GM12878 (cell line): ENCODE data around the gene MTF1. TPM values are rescaled to one million over a fixed set of nuclear protein-coding genes. Genes with fewer than 3 reads are reported as not detected.

ENCODE experiments used
- ATAC-seq: fragments of 200-7000 bp; cut with Tn5 transposase; 3 replicates; pipeline ENCODE4 v1.9.1; 2020; ENCODE audit warnings: mild to moderate bottlenecking, moderate library complexity
- BruUV-seq: library from RNA; stranded (reverse); fragments of 400-500 nt; replicated peaks from 2 replicates; lab custom pipeline; 2021; lab: Mats Ljungman, UMichigan
- CTCF ChIA-PET: fragments of 300-600 bp; sonication (Branson Sonifier 250); formaldehyde crosslinking; extraction: SDS; loops from one replicate; lab custom pipeline; 2021; ENCODE audit warnings: inconsistent platforms; lab: Yijun Ruan, JAX
- POLR2A ChIA-PET: fragments of 350-600 bp; formaldehyde crosslinking; extraction: SDS; loops from one replicate; lab custom pipeline; 2021; ENCODE audit warnings: inconsistent platforms; lab: Charles Lee
- RAD21 ChIA-PET: fragments of 300-600 bp; sonication (Branson Sonifier 250); formaldehyde crosslinking; loops from one replicate; lab custom pipeline; 2023; ENCODE audit warnings: antibody characterized with exemption; ENCODE audit not compliant: unreplicated experiment; lab: Charles Lee
- SMC1A ChIA-PET: fragments of 300-600 bp; sonication (Branson Sonifier 250); formaldehyde crosslinking; loops from one replicate; lab custom pipeline; 2023; ENCODE audit not compliant: unreplicated experiment, uncharacterized antibody; lab: Charles Lee
- DNase-seq: peaks from one replicate; pipeline ENCODE4 v3.0.0-alpha.2; 2011; ENCODE audit warnings: low read depth, low spot score
- FAIRE-seq: peaks from 3 replicates; lab custom pipeline; 2011; peaks lifted over from hg19 to GRCh38; lab: Jason Lieb, UNC
- H2AFZ ChIP-seq: 2 replicates; pipeline ENCODE4 v1.6.0; 2011; ENCODE audit warnings: low read depth, low read length, control low read depth; ENCODE audit not compliant: control insufficient read depth
- H3K27ac ChIP-seq: 2 replicates; pipeline ENCODE4 v1.5.1; 2011; ENCODE audit warnings: control low read depth; ENCODE audit not compliant: control insufficient read depth, insufficient read depth
- H3K27me3 ChIP-seq, 2 experiments: replicated peaks in 1 of 2; 2 replicates each; pipeline versions ENCODE4 v1.6.0 to v1.6.1; 2011; ENCODE audit warnings: low read length in 1 of 2; ENCODE audit not compliant: control insufficient read depth in 2 of 2, insufficient read depth in 2 of 2
- H3K36me3 ChIP-seq, 2 experiments: 2 replicates each; pipeline ENCODE4 v1.5.1; 2011; ENCODE audit warnings: low read length in 1 of 2; ENCODE audit not compliant: control insufficient read depth in 2 of 2, insufficient read depth in 2 of 2
- H3K4me1 ChIP-seq: 2 replicates; pipeline ENCODE4 v1.6.1; 2011; ENCODE audit warnings: mild to moderate bottlenecking, low read length, moderate library complexity, mixed read lengths; ENCODE audit not compliant: control insufficient read depth, insufficient read depth
- H3K4me2 ChIP-seq: 2 replicates; pipeline ENCODE4 v1.6.0; 2011; ENCODE audit warnings: control low read depth; ENCODE audit not compliant: control insufficient read depth, insufficient read depth
- H3K4me3 ChIP-seq: fragments of 200-600 bp; sonication (generic); 2 replicates; pipeline ENCODE4 v1.5.1; 2016
- H3K79me2 ChIP-seq: 2 replicates; pipeline ENCODE4 v1.6.0; 2011; ENCODE audit warnings: low read length; ENCODE audit not compliant: control insufficient read depth, insufficient read depth
- H3K9ac ChIP-seq: 2 replicates; pipeline ENCODE4 v1.8.0; 2011; ENCODE audit warnings: low read length, control low read depth, mixed read lengths; ENCODE audit not compliant: control insufficient read depth, insufficient read depth
- H3K9me3 ChIP-seq: replicated peaks from 3 replicates; pipeline ENCODE4 v1.5.1; 2011; ENCODE audit warnings: mild to moderate bottlenecking, low read length; ENCODE audit not compliant: control insufficient read depth, insufficient read depth
- H4K20me1 ChIP-seq: 2 replicates; pipeline ENCODE4 v1.6.0; 2011; ENCODE audit not compliant: control insufficient read depth, insufficient read depth
- EGR1 ChIP-seq, 2 experiments: IDR thresholded peaks; 1 replicate in 1 of 2; 2 replicates in 1 of 2; pipeline ENCODE4 v1.6.1; 2011 to 2012; ENCODE audit warnings: low read depth in 2 of 2, low read length in 2 of 2, borderline replicate concordance in 1 of 2, mild to moderate bottlenecking in 1 of 2, moderate library complexity in 1 of 2
- LARP7 ChIP-seq: fragments of 450-650 bp; IDR thresholded peaks from 2 replicates; pipeline ENCODE4 v1.6.1; 2017; ENCODE audit warnings: mild to moderate bottlenecking
- NRF1 ChIP-seq: conservative IDR thresholded peaks from 2 replicates; pipeline ENCODE4 v1.6.1; 2011; ENCODE audit warnings: mild to moderate bottlenecking, low read depth, low read length, improper control_type of control experiment
- PAX5 ChIP-seq: IDR thresholded peaks from 2 replicates; pipeline ENCODE4 v1.6.1; 2011; ENCODE audit warnings: low read depth, low read length, borderline replicate concordance
- PKNOX1 ChIP-seq: fragments of 450-650 bp; IDR thresholded peaks from 2 replicates; pipeline ENCODE4 v1.6.1; 2016; ENCODE audit warnings: mild to moderate bottlenecking
- WGBS: methylation state at CpG from one replicate; pipeline ENCODE4 v1.1.6; 2016; ENCODE audit warnings: low lambda C conversion rate; ENCODE audit not compliant: insufficient replicate concordance, insufficient coverage; ENCODE audit errors: missing lambda C conversion rate; 5-methylcytosine and 5-hydroxymethylcytosine counted together
- in situ Hi-C: fragments of 300-500 bp; cut with MboI; formaldehyde crosslinking; loops from 9 replicates; pipeline ENCODE4 v1.14.3; 2018; ENCODE audit warnings: mixed read lengths
- intact Hi-C: fragments of 100-400 bp; cut with micrococcal nuclease; formaldehyde crosslinking; loops from one replicate; pipeline ENCODE4 v1.14.2; 2022; ENCODE audit not compliant: unreplicated experiment
- polyA plus RNA-seq, 11 experiments: library from polyadenylated mRNA; depleted of rRNA in 4 of 11; unstranded in 6 of 11; stranded (reverse) in 5 of 11; fragments of >200 nt; fragmentation: Nextera tagmentation in 4 of 11; fragmentation: Illumina TruSeq in 1 of 11; extraction: Ambion mirVana in 4 of 11; extraction: Trizol in 1 of 11; gene quantifications; 1 replicate in 1 of 11; 2 replicates in 10 of 11; pipeline versions ENCODE4 v1.2.1 to v1.2.3, GENCODE V29; 2011 to 2016; ENCODE audit warnings: inconsistent platforms in 2 of 11, missing spikeins in 2 of 11, low read depth in 1 of 11
- total RNA-seq, 4 experiments: library from RNA; depleted of rRNA in 3 of 4; stranded (reverse); fragments of >200 nt in 3 of 4; fragmentation: Illumina TruSeq in 1 of 4; extraction: Trizol in 1 of 4; gene quantifications; 2 replicates each; pipeline versions ENCODE4 v1.2.1 to v1.2.3, GENCODE V29; 2013 to 2021

Gene MTF1
- total and polyA plus RNA-seq, 10 of the 15 experiments (the other 5 are each of a cell fraction or from before 2014, with no cell fraction given), result 2.2 to 20.4 (median 6.7) TPM

- DNase-seq (no peak), ATAC-seq (peak; percentile 82), FAIRE-seq (no peak)
- TF ChIP-seq PKNOX1 (peak; percentile 67; the same call in 1 of the 2 replicates), LARP7 (0 out of 2 replicates have a peak, but pooled peaks have one; percentile 11), PAX5 (0 out of 2 replicates have a peak, but pooled peaks have one; percentile 8), EGR1 (IDR thresholded peaks at IDR 0.05; ENCODE audit: borderline replicate concordance in 1 of 2, low read depth in 2 of 2, low read length in 2 of 2) (peak in 1 of 2 experiments; percentile 1; a peak in 1 of 3 replicates), NRF1 (no peak)
- Histone ChIP-seq H3K9me3 (no peaks in the 10 kb centered on the region), H3K4me1 (peaks cover 11% of the 10 kb centered on the region), H3K27ac (peak overlapping the region; percentile 67), H3K27me3 (no peaks in the 10 kb centered on the region), H3K79me2 (peaks cover 28% of the 10 kb centered on the region), H3K36me3 (peaks cover 14 to 21% of the 10 kb centered on the region in 2 experiments), H3K4me3 (peak overlapping the region; percentile 91), H3K9ac (peak overlapping the region; percentile 79), H2AFZ (peak overlapping the region; percentile 72), H3K4me2 (peak overlapping the region; percentile 81), H4K20me1 (no peaks in the 10 kb centered on the region)
- ChIA-PET RAD21 (interaction anchor here (0.6 to 2.2 kb wide), 8 partner anchors 12 to 365 kb away, joined by 3 to 19 read pairs (median 4); partner anchors contain the start of gene MTF1), SMC1A (interaction anchor here (0.7 to 2.5 kb wide), 6 partner anchors 9 to 297 kb away, joined by 3 to 9 read pairs (median 4); partner anchors contain the start of gene MTF1), POLR2A (interaction anchor here (0.6 to 2.2 kb wide), 9 partner anchors 10 to 1955 kb away, joined by 3 to 17 read pairs (median 3); partner anchors contain the start of genes CDCA8 and MTF1), CTCF (interaction anchor here (0.8 to 2.9 kb wide), 5 partner anchors 39 to 117 kb away, joined by 3 to 17 read pairs (median 3); partner anchors contain the start of gene MTF1)
- BruUV-seq, result TSS peak; percentile 78
- in situ Hi-C loops (no loop called here), intact Hi-C loops (loop anchor here (1.0 kb wide), 1 partner anchor 116 kb away; the partner anchor contains the start of gene CDCA8)
- 12% methylated on average over 31 of the region's 54 CpGs for WGBS
Measured at GRCh38 chr1:37808369-37809319, 50.7 kb downstream of the MTF1 start.
